DOHH2 (cell line): ENCODE results near the gene PITPNC1.
"Not testable (repeated sequence)": the region's sequence is repeated elsewhere in the genome, so short reads cannot be mapped to it uniquely, and the experiment has no call there.

ENCODE experiments used
- H3F3A ChIP-seq: fragments of 200-600 bp; sonication (generic), shearing (Covaris generic); 2 replicates; pipeline ENCODE4 v1.6.0; 2016; ENCODE audit warnings: antibody characterized with exemption, mild to moderate bottlenecking; ENCODE audit not compliant: control insufficient read depth, insufficient read depth
- H3K27ac ChIP-seq: fragments of 200-600 bp; sonication (generic); 2 replicates; pipeline ENCODE4 v1.5.1; 2014; ENCODE audit warnings: low read depth, mild to moderate bottlenecking, low read length, moderate library complexity
- H3K27me3 ChIP-seq: fragments of 200-600 bp; sonication (generic); 2 replicates; pipeline ENCODE4 v1.6.1; 2014; ENCODE audit warnings: mild to moderate bottlenecking, low read length, mixed read lengths; ENCODE audit not compliant: control insufficient read depth
- H3K36me3 ChIP-seq: fragments of 200-600 bp; sonication (generic); 2 replicates; pipeline ENCODE4 v1.6.1; 2014; ENCODE audit warnings: mild to moderate bottlenecking, low read length, moderate library complexity, mixed read lengths; ENCODE audit not compliant: control insufficient read depth
- H3K4me1 ChIP-seq: fragments of 200-600 bp; sonication (generic); 2 replicates; pipeline ENCODE4 v1.6.1; 2014; ENCODE audit warnings: mild to moderate bottlenecking, low read length, mixed read lengths; ENCODE audit not compliant: control insufficient read depth
- H3K4me2 ChIP-seq: fragments of 200-600 bp; sonication (generic); 2 replicates; pipeline ENCODE4 v1.6.0; 2014; ENCODE audit warnings: mild to moderate bottlenecking, low read length, moderate library complexity
- H3K4me3 ChIP-seq: fragments of 200-600 bp; sonication (generic); 2 replicates; pipeline ENCODE4 v1.5.1; 2014; ENCODE audit warnings: mild to moderate bottlenecking, low read length, mixed read lengths
- H3K79me2 ChIP-seq: fragments of 200-600 bp; sonication (generic); 2 replicates; pipeline ENCODE4 v1.6.1; 2014; ENCODE audit warnings: mild to moderate bottlenecking, low read length, mixed read lengths; ENCODE audit not compliant: control insufficient read depth
- H3K9me2 ChIP-seq: fragments of 200-600 bp; sonication (generic); replicated peaks from 2 replicates; pipeline ENCODE4 v1.6.1; 2014; ENCODE audit warnings: mild to moderate bottlenecking, low read length, mixed read lengths; ENCODE audit not compliant: control insufficient read depth
- H3K9me3 ChIP-seq: fragments of 200-600 bp; sonication (generic); 2 replicates; pipeline ENCODE4 v1.6.1; 2014; ENCODE audit warnings: antibody characterized with exemption, low read length, mixed read lengths; ENCODE audit not compliant: control insufficient read depth, insufficient read depth
- H4K20me1 ChIP-seq: fragments of 200-600 bp; sonication (generic); 2 replicates; pipeline ENCODE4 v1.6.0; 2014; ENCODE audit warnings: low read depth, mild to moderate bottlenecking, antibody characterized with exemption, low read length, moderate library complexity; ENCODE audit not compliant: control insufficient read depth, insufficient read depth
- CTCF ChIP-seq: fragments of 200-600 bp; sonication (generic); IDR thresholded peaks from one replicate; pipeline ENCODE4 v1.5.1; 2014; ENCODE audit warnings: antibody characterized with exemption, mild to moderate bottlenecking, low read depth, low read length; ENCODE audit not compliant: poor library complexity, severe bottlenecking
- EZH2phosphoT487 ChIP-seq: fragments of 200-600 bp; sonication (generic); IDR thresholded peaks from 2 replicates; pipeline ENCODE4 v1.6.1; 2017; ENCODE audit warnings: borderline replicate concordance, mild to moderate bottlenecking, antibody characterized with exemption, low read length, moderate library complexity, mixed read lengths

The PITPNC1 gene

GRCh38 chr17:67725807-67726206 is 348.7 kb downstream of the PITPNC1 start:
- Histone ChIP-seq H3K79me2 (peaks cover 56% of the 10 kb centered on the region), H3K9me3 (no peaks in the 10 kb centered on the region), H3F3A (peaks cover 2% of the 10 kb centered on the region; the same call in 1 of the 2 replicates), H3K27me3 (no peaks in the 10 kb centered on the region), H3K4me2 (no peak overlapping the region), H3K4me1 (no peaks in the 10 kb centered on the region), H3K9me2 (no peaks in the 10 kb centered on the region), H4K20me1 (no peaks in the 10 kb centered on the region), H3K4me3 (no peak overlapping the region), H3K27ac (no peak overlapping the region), H3K36me3 (peaks cover 89% of the 10 kb centered on the region)
- no peak for TF ChIP-seq EZH2phosphoT487
- TF ChIP-seq CTCF, result no peak

- H3F3A ChIP-seq, H3K27me3 ChIP-seq, H3K4me1 ChIP-seq, H4K20me1 ChIP-seq, H3K4me3 ChIP-seq, H3K4me2 ChIP-seq, H3K9me3 ChIP-seq, H3K27ac ChIP-seq, H3K9me2 ChIP-seq: not testable (repeated sequence)
- peaks cover 56% of the 10 kb centered on the region for H3K79me2 ChIP-seq
- H3K36me3 ChIP-seq, result peaks cover 86% of the 10 kb centered on the region
Measured at GRCh38 chr17:67727152-67728039, 350.3 kb downstream of the PITPNC1 start.

- H3K9me2 ChIP-seq, result no peaks in the 10 kb centered on the region
- H3K27me3 ChIP-seq, result no peaks in the 10 kb centered on the region
- H4K20me1 ChIP-seq, result no peaks in the 10 kb centered on the region
- no peak overlapping the region for H3K4me2 ChIP-seq
- no peaks in the 10 kb centered on the region for H3K9me3 ChIP-seq
- H3K4me3 ChIP-seq, result no peak overlapping the region
- no peak overlapping the region for H3K27ac ChIP-seq
- TF ChIP-seq EZH2phosphoT487, result no peak
- no peak for TF ChIP-seq CTCF
- H3F3A ChIP-seq, result no peaks in the 10 kb centered on the region
- peaks cover 91% of the 10 kb centered on the region for H3K36me3 ChIP-seq
- no peaks in the 10 kb centered on the region for H3K4me1 ChIP-seq
- H3K79me2 ChIP-seq, result peaks cover 74% of the 10 kb centered on the region
Measured at GRCh38 chr17:67729903-67730302, 352.8 kb downstream of the PITPNC1 start.

GRCh38 chr17:67730731-67731130 is 353.6 kb downstream of the PITPNC1 start:
- Histone ChIP-seq H3K79me2 (peaks cover 73% of the 10 kb centered on the region), H3K36me3 (peaks cover 90% of the 10 kb centered on the region), H3K4me2 (no peak overlapping the region)

More at GRCh38 chr17:67730731-67731130, 353.6 kb downstream of the PITPNC1 start:
- Histone ChIP-seq H3K4me1 (no peaks in the 10 kb centered on the region), H3K27ac (no peak overlapping the region), H3K4me3 (no peak overlapping the region), H3K9me3 (no peaks in the 10 kb centered on the region), H3K27me3 (no peaks in the 10 kb centered on the region), H3F3A (no peaks in the 10 kb centered on the region), H3K9me2 (no peaks in the 10 kb centered on the region), H4K20me1 (no peaks in the 10 kb centered on the region)
- TF ChIP-seq CTCF (no peak), EZH2phosphoT487 (no peak)
